Upper lobe of left lung (tissue), 4 donors: ENCODE results near the gene CDYL.

Source experiments
- EP300 ChIP-seq, 4 donors: sonication (generic); formaldehyde crosslinking; IDR thresholded peaks; one replicate each; pipeline ENCODE4 v1.5.1; 2017; ENCODE audit warnings: antibody characterized with exemption in 4 of 4, control low read depth in 2 of 4
- POLR2A ChIP-seq, 4 donors: fragments of 450-650 bp; IDR thresholded peaks; one replicate each; pipeline ENCODE4 v1.5.1; 2016 to 2017; ENCODE audit warnings: antibody characterized with exemption in 4 of 4, mild to moderate bottlenecking in 2 of 4
- POLR2AphosphoS5 ChIP-seq, 2 donors: sonication (generic); formaldehyde crosslinking; IDR thresholded peaks; one replicate each; pipeline ENCODE4 v1.5.1; 2017; ENCODE audit warnings: antibody characterized with exemption in 2 of 2
- TF ChIP-seq, protein P1 (sequence below), 6 experiments: fragments of 450-650 bp in 4 of 6; fragments of 200-600 bp in 2 of 6; sonication (generic) in 2 of 6; IDR thresholded peaks; one replicate each; pipeline ENCODE4 v1.5.1; 2016 to 2019; ENCODE audit warnings: antibody characterized with exemption in 6 of 6

DNA sequence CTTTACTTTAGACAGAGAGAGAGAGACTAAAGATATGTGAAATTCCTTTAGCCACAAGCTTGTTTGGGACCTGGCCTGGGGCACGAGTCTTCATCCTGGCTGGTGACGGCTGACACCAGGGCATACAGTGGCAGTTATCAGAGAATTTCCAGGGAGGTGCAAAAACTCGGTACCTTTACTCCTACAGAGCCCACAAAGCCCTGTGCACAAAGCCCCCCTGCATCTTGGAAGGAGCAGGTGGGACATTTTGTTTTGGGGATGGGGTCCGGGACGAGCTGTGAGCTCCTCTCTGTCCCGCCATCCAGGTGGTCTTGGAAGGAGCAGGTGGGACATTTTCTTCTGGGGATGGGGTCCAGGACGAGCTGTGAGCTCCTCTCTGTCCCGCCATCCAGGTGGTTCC lies 198.8 kb downstream of the CDYL start:
- TF ChIP-seq, protein P1, sequence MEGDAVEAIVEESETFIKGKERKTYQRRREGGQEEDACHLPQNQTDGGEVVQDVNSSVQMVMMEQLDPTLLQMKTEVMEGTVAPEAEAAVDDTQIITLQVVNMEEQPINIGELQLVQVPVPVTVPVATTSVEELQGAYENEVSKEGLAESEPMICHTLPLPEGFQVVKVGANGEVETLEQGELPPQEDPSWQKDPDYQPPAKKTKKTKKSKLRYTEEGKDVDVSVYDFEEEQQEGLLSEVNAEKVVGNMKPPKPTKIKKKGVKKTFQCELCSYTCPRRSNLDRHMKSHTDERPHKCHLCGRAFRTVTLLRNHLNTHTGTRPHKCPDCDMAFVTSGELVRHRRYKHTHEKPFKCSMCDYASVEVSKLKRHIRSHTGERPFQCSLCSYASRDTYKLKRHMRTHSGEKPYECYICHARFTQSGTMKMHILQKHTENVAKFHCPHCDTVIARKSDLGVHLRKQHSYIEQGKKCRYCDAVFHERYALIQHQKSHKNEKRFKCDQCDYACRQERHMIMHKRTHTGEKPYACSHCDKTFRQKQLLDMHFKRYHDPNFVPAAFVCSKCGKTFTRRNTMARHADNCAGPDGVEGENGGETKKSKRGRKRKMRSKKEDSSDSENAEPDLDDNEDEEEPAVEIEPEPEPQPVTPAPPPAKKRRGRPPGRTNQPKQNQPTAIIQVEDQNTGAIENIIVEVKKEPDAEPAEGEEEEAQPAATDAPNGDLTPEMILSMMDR (IDR thresholded peaks at IDR 0.05) = no peak
- no peak for TF ChIP-seq POLR2A (IDR thresholded peaks at IDR 0.05)
- no peak for TF ChIP-seq POLR2AphosphoS5 (IDR thresholded peaks at IDR 0.05)
- TF ChIP-seq EP300 (IDR thresholded peaks at IDR 0.05) = no peak
